NCI-H510A treated with DMSO at 0.1 percent for 48 hours (cell line): ENCODE measurements around the gene GLI2.

Experiments used
- DNase-seq: peaks from one replicate; lab custom pipeline; 2025; lab: John Stamatoyannopoulos, UW

The GLI2 gene

GRCh38 chr2:120735746-120736170 is at the start of gene GLI2:
TSS of gene GLI2 (plus strand) at chr2:120735868. CDS start at chr2:120797321, 61,453 bp downstream.
- peak; percentile 77 for DNase-seq

GRCh38 chr2:120685974-120686297 is 49.7 kb upstream of the GLI2 start:
- no peak for DNase-seq

- no peak for DNase-seq
Observed at GRCh38 chr2:120686511-120687168, 49.0 kb upstream of the GLI2 start.

- no peak for DNase-seq
Observed at GRCh38 chr2:120687210-120687609, 48.5 kb upstream of the GLI2 start.

GRCh38 chr2:120690521-120690920 is 45.1 kb upstream of the GLI2 start:
- DNase-seq, result no peak

- DNase-seq, result peak; percentile 24
Observed at GRCh38 chr2:120691410-120691809, 44.3 kb upstream of the GLI2 start.

- DNase-seq, result no peak
Observed at GRCh38 chr2:120692691-120693090, 43.0 kb upstream of the GLI2 start.

GRCh38 chr2:120693121-120693520 is 42.5 kb upstream of the GLI2 start:
- DNase-seq, result no peak

GRCh38 chr2:120694034-120694433 is 41.6 kb upstream of the GLI2 start:
- no peak for DNase-seq

- no peak for DNase-seq
Observed at GRCh38 chr2:120697471-120697870, 38.2 kb upstream of the GLI2 start.

- peak; percentile 52 for DNase-seq
Observed at GRCh38 chr2:120699292-120699691, 36.4 kb upstream of the GLI2 start.

- DNase-seq, result no peak
Observed at GRCh38 chr2:120700659-120701058, 35.0 kb upstream of the GLI2 start.

GRCh38 chr2:120701096-120701495 is 34.6 kb upstream of the GLI2 start:
- no peak for DNase-seq

GRCh38 chr2:120701499-120701898 is 34.2 kb upstream of the GLI2 start:
- no peak for DNase-seq

GRCh38 chr2:120702061-120702460 is 33.6 kb upstream of the GLI2 start:
- DNase-seq, result no peak

- no peak for DNase-seq
Observed at GRCh38 chr2:120702801-120703200, 32.9 kb upstream of the GLI2 start.

GRCh38 chr2:120703330-120703994 is 32.2 kb upstream of the GLI2 start:
- DNase-seq, result no peak

GRCh38 chr2:120704696-120705095 is 31.0 kb upstream of the GLI2 start:
- no peak for DNase-seq

GRCh38 chr2:120707816-120708215 is 27.9 kb upstream of the GLI2 start:
- DNase-seq, result no peak

GRCh38 chr2:120708944-120709607 is 26.6 kb upstream of the GLI2 start:
- no peak for DNase-seq

- DNase-seq, result no peak
Observed at GRCh38 chr2:120709608-120710041, 26.0 kb upstream of the GLI2 start.

- DNase-seq, result no peak
Observed at GRCh38 chr2:120710256-120710655, 25.4 kb upstream of the GLI2 start.

- no peak for DNase-seq
Observed at GRCh38 chr2:120711694-120712093, 24.0 kb upstream of the GLI2 start.
